A673 (cell line): Measurements from ENCODE around the gene FPGS. TPM values are rescaled to one million over a fixed set of nuclear protein-coding genes. Genes with fewer than 3 reads are reported as not detected.

ENCODE experiments used
- BruUV-seq: library from RNA; stranded (reverse); fragments of 400-500 nt; replicated peaks from 2 replicates; lab custom pipeline; 2021; lab: Mats Ljungman, UMichigan
- CTCF ChIA-PET: fragments of 300-600 bp; sonication (Branson Sonifier 250); formaldehyde crosslinking; loops from one replicate; lab custom pipeline; 2022; ENCODE audit warnings: antibody characterized with exemption; lab: Charles Lee
- POLR2A ChIA-PET: fragments of 300-600 bp; sonication (Branson Sonifier 250); formaldehyde crosslinking; loops from one replicate; lab custom pipeline; 2022; ENCODE audit warnings: antibody characterized with exemption; ENCODE audit not compliant: low non-redundant PET; lab: Charles Lee
- DNase-seq: peaks from one replicate; pipeline ENCODE4 v3.0.0-alpha.2; 2015; ENCODE audit warnings: low spot score
- H3K27ac ChIP-seq: fragments of 200-600 bp; sonication (generic); 2 replicates; pipeline ENCODE4 v1.5.1; 2016; ENCODE audit warnings: mixed run types, low read depth, mild to moderate bottlenecking, mixed read lengths, antibody characterized with exemption, low read length; ENCODE audit not compliant: poor library complexity, severe bottlenecking
- H3K27me3 ChIP-seq: fragments of 200-600 bp; sonication (generic); replicated peaks from 2 replicates; pipeline ENCODE4 v1.6.1; 2017; ENCODE audit warnings: mixed run types, low read depth, mild to moderate bottlenecking, mixed read lengths, antibody characterized with exemption, low read length; ENCODE audit not compliant: insufficient read depth, poor library complexity
- H3K36me3 ChIP-seq: fragments of 200-600 bp; sonication (generic); 2 replicates; pipeline ENCODE4 v1.6.1; 2016; ENCODE audit warnings: mixed run types, mild to moderate bottlenecking, mixed read lengths, antibody characterized with exemption, low read length; ENCODE audit not compliant: insufficient read depth, poor library complexity, severe bottlenecking
- H3K4me1 ChIP-seq: fragments of 200-600 bp; sonication (generic); 2 replicates; pipeline ENCODE4 v1.6.1; 2017; ENCODE audit warnings: mixed run types, mild to moderate bottlenecking, mixed read lengths, antibody characterized with exemption, low read length; ENCODE audit not compliant: insufficient read depth, poor library complexity, severe bottlenecking
- H3K4me3 ChIP-seq: fragments of 200-600 bp; sonication (generic); 2 replicates; pipeline ENCODE4 v1.5.1; 2016; ENCODE audit warnings: low read depth, mixed run types, mild to moderate bottlenecking, mixed read lengths, low read length; ENCODE audit not compliant: poor library complexity, severe bottlenecking
- H3K9me3 ChIP-seq: fragments of 200-600 bp; sonication (generic); 2 replicates; pipeline ENCODE4 v1.6.1; 2016; ENCODE audit warnings: mixed run types, low read depth, mild to moderate bottlenecking, mixed read lengths, antibody characterized with exemption, low read length; ENCODE audit not compliant: poor library complexity, severe bottlenecking
- EZH2 ChIP-seq: fragments of 200-600 bp; sonication (generic); IDR thresholded peaks from 2 replicates; pipeline ENCODE4 v1.6.1; 2017; ENCODE audit warnings: borderline replicate concordance, low read depth, mild to moderate bottlenecking, mixed read lengths, antibody characterized with exemption, low read length; ENCODE audit not compliant: poor library complexity, severe bottlenecking
- intact Hi-C: fragments of 100-400 bp; cut with micrococcal nuclease; formaldehyde crosslinking; loops from one replicate; pipeline ENCODE4 v1.10.0; 2022; ENCODE audit not compliant: unreplicated experiment
- total RNA-seq: library from RNA; stranded (reverse); gene quantifications from 2 replicates; pipeline ENCODE4 v1.2.3, GENCODE V29; 2021
- TF ChIP-seq, protein P1 (sequence below): fragments of 300-800, 200-600 bp; sonication (generic); conservative IDR thresholded peaks from 2 replicates; pipeline ENCODE4 v1.5.1; 2017; ENCODE audit warnings: low read depth, mild to moderate bottlenecking, antibody characterized with exemption, low read length, moderate library complexity, mixed read lengths

FPGS gene
- total RNA-seq, 1 experiment from 2014 or later: 74.9 TPM

- CTCF ChIA-PET: interaction anchor here (1.2 kb wide), 1 partner anchor 36 kb away, joined by 7 read pairs; the partner anchor contains the start of gene TOR2A
- BruUV-seq: no TSS peak
- peak; percentile 99 for DNase-seq
- peak overlapping the region; percentile 42 for H3K4me3 ChIP-seq
- H3K27ac ChIP-seq: no peak overlapping the region
- no peaks in the 10 kb centered on the region for H3K36me3 ChIP-seq
- peaks cover 7% of the 10 kb centered on the region for H3K4me1 ChIP-seq
- intact Hi-C loops: no loop called here
- H3K27me3 ChIP-seq: no peaks in the 10 kb centered on the region
- no peaks in the 10 kb centered on the region for H3K9me3 ChIP-seq
- POLR2A ChIA-PET: interaction anchor here (0.7 kb wide), 1 partner anchor 22 kb away, joined by 7 read pairs; no protein-coding TSS in a partner anchor
- TF ChIP-seq EZH2: no peak
- TF ChIP-seq, protein P1, sequence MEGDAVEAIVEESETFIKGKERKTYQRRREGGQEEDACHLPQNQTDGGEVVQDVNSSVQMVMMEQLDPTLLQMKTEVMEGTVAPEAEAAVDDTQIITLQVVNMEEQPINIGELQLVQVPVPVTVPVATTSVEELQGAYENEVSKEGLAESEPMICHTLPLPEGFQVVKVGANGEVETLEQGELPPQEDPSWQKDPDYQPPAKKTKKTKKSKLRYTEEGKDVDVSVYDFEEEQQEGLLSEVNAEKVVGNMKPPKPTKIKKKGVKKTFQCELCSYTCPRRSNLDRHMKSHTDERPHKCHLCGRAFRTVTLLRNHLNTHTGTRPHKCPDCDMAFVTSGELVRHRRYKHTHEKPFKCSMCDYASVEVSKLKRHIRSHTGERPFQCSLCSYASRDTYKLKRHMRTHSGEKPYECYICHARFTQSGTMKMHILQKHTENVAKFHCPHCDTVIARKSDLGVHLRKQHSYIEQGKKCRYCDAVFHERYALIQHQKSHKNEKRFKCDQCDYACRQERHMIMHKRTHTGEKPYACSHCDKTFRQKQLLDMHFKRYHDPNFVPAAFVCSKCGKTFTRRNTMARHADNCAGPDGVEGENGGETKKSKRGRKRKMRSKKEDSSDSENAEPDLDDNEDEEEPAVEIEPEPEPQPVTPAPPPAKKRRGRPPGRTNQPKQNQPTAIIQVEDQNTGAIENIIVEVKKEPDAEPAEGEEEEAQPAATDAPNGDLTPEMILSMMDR: no peak
Observed at GRCh38 chr9:127770905-127771569, 31.6 kb upstream of the FPGS start.

- Histone ChIP-seq H3K4me1 (peaks cover 7% of the 10 kb centered on the region), H3K9me3 (no peaks in the 10 kb centered on the region), H3K27ac (no peak overlapping the region), H3K36me3 (no peaks in the 10 kb centered on the region), H3K27me3 (no peaks in the 10 kb centered on the region), H3K4me3 (peak overlapping the region; percentile 42)
- ChIA-PET CTCF (interaction anchor here (1.2 kb wide), 1 partner anchor 37 kb away, joined by 7 read pairs; the partner anchor contains the start of gene TOR2A), POLR2A (interaction anchor here (0.6 kb wide), 1 partner anchor 13 kb away, joined by 3 read pairs; no protein-coding TSS in a partner anchor)
- no TSS peak for BruUV-seq
- intact Hi-C loops: no loop called here
- TF ChIP-seq EZH2: no peak
- TF ChIP-seq, protein P1: no peak
- no peak for DNase-seq
Observed at GRCh38 chr9:127771570-127772189, 31.0 kb upstream of the FPGS start.

DNA sequence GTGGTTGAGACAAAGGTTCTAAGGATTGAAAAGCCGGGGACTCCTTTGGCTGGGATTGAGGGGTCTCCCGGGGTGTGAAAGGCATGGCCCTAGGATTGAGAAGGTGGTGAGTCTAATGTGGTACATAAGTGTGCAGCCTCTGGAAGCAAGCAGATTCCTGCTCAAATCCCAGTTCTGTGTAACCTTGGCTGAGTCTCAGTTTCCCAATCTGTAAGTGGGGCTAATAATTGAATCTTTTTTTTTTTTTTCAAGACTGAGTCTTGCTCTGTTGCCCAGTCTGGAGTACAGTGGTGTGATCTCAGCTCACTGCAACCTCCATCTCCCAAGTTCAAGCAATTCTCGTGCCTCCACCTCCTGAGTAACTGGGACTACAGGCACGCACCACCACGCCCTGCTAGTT lies 30.1 kb upstream of the FPGS start:
- POLR2A ChIA-PET: interaction anchor here (0.6 kb wide), 1 partner anchor 12 kb away, joined by 3 read pairs; no protein-coding TSS in a partner anchor
- Histone ChIP-seq H3K4me3 (no peak overlapping the region), H3K27me3 (no peaks in the 10 kb centered on the region), H3K9me3 (no peaks in the 10 kb centered on the region), H3K36me3 (no peaks in the 10 kb centered on the region), H3K27ac (no peak overlapping the region), H3K4me1 (peaks cover 7% of the 10 kb centered on the region)
- no TSS peak for BruUV-seq
- no peak for DNase-seq
- TF ChIP-seq, protein P1: no peak
- no peak for TF ChIP-seq EZH2
- intact Hi-C loops: no loop called here
- CTCF ChIA-PET: no interaction called here
